Measurements from ENCODE around the gene APLP1.

DNA sequence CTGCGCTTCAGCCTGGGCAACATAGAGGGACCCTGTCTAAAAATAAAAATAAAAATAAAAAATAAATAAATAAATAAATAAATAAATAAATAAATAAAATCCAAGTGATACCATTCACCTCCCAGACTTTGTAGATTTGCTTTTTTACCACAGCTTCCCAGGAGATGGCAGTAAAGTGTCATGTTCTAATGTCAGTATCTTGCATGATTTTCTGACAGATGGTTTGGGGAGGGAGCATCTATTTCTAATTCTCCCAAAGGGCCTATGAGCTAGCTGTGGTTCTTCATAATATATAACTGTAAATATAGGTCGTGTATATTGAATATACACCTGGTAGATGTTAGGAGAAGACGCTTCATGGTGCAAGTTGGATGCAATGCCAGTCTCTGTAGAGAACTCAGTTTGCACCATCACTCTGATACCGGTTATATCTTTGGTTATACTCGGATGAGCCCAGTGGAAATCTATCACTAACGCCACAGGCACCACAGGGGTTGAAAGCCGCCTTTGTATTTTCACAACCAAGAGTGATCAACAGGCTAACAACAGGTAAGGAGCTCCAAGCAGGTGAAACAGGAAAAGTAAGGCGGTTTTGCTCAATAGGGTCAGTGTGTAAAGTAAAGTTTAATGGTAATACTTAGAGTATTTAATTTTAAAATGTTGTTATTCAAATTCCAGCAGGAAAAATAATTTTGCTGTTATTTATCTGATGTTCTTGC, 13.9 kb downstream of the APLP1 start:
- TF ChIP-seq, protein P1, sequence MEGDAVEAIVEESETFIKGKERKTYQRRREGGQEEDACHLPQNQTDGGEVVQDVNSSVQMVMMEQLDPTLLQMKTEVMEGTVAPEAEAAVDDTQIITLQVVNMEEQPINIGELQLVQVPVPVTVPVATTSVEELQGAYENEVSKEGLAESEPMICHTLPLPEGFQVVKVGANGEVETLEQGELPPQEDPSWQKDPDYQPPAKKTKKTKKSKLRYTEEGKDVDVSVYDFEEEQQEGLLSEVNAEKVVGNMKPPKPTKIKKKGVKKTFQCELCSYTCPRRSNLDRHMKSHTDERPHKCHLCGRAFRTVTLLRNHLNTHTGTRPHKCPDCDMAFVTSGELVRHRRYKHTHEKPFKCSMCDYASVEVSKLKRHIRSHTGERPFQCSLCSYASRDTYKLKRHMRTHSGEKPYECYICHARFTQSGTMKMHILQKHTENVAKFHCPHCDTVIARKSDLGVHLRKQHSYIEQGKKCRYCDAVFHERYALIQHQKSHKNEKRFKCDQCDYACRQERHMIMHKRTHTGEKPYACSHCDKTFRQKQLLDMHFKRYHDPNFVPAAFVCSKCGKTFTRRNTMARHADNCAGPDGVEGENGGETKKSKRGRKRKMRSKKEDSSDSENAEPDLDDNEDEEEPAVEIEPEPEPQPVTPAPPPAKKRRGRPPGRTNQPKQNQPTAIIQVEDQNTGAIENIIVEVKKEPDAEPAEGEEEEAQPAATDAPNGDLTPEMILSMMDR (IDR thresholded peaks at IDR 0.05) = peak in 3 of 4 experiments; percentile 32 to 75 (median 42)
- TF ChIP-seq POLR2A (IDR thresholded peaks at IDR 0.05) = no peak
